Activated CD4-positive, CD25-positive, alpha-beta regulatory T cell (primary cell): ENCODE results near the gene GCNT1.

Experiments
- DNase-seq, 4 experiments: peaks; one replicate each; lab custom pipeline; 2025; lab: John Stamatoyannopoulos, UW

The GCNT1 gene

DNA sequence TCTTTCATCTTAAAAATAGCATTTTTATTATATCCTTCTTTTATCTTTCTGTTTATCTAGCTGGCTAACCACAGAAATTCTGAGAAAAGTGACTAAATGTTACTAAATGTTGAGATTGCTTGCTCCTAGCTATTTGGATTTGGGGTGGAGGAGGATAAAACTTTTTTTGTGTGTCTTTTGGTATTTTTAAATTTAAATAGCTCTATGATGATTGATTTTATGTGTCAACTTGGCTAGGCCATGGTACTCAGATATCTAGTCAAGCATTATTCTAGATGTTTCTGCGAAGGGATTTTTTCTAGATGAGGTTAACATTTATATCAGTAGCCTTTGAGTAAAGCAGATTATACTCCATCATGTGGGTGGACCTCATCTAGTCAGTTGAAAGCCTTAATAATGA lies 75.0 kb downstream of the GCNT1 start:
- DNase-seq, result no peak

DNA sequence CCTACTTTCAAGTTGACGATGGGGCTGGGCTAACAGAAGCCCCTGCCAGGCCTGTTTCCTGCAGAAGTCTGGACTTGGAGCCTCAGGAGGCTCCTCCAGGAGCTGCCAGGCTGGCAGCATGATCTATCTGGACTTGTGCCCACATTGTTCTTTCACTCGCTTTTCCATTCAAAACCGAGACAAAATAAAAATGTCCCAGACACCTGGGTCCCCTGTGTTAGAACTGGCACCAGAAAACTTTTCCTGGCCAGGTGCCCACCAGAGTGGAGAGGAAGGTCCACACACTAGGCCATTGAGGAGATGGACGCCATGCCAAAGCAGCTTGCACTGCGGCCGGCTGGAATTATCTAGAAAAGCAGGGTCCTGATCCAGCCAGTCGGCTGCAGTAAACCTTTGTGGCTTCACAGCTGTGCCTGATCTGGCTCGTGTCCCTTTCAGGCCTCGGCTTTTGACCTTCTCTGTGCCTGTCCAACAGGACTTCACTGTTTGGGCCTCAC lies 78.2 kb downstream of the GCNT1 start:
- DNase-seq, result no peak

DNA sequence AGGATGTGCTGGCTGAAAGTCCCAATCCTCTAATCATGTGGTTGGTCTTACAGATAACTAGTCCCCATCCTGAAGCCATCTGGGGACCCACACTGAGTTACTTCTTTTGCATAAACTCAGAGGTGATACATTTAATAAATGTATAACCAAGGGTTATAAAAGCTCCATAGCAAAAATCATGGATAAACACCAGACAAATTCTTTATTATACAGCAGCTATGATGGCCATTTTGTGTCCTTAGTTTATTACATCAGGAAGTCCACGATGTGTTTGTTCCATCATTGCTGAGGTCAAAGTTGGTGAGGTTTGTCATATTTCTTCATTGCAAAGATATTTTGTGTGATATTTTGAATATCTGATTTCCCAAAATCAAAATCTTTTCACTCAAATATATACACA lies 80.2 kb downstream of the GCNT1 start:
- no peak for DNase-seq

DNA sequence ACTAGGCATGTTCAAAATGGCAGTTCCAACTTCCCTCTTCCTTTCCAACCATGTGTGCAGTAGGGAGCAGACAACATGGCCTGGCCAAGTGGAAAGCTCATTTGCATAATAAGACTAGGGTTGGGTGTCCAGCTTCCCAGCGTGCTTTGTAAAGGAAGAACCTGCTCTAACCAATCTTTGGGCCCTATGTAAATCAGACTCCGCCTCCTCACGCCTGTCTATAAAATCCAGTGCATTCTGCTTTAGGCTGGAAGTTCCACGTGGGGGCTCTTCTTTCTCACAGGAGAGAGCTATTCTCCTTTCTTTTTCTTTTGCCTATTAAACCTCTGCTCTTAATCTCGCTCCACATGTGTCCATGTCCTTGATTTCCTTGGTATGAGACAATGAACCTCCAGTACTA lies 83.4 kb downstream of the GCNT1 start:
- DNase-seq, result no peak

DNA sequence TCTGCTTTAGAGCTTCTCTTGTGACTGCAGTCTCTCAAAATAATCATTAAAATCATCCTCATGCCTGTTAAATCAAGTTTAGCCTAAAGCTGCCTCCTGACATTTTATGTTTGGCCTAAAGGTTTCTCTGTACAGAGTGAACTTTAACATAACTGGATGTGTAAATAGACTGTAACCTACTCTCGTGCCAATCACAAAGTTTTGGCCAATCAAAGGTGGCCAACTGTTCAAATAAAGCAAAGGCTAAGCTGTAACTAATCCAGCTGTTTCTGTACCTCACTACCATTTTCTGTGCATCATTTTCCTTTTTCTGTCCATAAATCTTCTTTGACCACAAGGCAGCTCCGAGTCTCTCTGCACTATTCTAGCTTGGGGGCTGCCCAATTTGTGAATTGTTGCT lies 86.2 kb downstream of the GCNT1 start:
- DNase-seq, result no peak

DNA sequence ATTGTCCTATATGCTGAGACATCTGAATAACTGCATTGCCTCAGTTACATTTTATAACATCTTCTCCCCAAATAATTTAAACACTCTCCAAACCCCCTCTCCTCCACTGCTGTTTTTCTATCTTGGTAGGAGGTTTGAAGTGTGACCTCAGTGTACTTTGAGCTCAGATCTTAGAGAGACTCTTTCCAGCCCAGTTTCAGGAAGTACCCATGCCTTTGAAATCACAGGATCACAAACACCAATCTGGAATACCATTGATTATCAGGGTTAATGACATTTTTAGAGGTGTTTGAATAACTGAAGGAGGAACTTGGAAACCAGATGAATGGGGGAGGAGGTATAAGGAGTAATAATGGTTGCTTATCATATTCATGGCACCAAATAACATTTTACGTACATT lies 93.2 kb downstream of the GCNT1 start:
- DNase-seq, result no peak

DNA sequence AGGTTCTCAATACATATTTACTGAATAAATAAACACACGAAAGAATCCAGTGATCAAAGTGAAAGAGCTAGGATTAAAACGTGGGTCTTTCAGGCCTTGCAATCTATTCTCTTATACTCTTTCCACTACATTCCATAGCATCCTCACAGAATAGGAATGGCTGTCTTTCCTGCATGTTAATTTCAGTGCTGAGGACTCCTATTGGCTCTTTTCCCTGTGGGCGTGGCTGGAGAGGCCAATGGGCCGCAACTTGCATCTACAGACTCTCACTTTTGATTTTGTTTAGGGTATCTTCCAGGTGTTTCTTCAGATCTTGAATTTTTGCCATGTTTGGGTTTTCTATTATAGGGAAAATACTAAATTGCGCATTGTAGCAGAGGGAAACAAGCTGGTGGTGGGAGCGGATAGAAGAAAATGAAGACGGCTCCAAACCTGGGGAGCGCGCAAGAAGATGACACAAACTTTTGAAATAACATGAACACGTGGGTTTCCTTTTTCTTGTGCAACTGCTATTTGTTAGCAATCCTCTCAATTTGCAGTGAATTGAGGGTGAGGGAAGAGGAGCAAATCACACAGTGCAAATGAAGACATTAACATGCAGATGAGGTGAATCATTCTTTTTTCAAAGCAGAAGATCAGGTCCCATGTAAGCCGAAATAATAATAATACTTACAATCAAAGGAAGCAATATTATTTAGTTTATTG lies 93.9 kb downstream of the GCNT1 start:
- no peak for DNase-seq

DNA sequence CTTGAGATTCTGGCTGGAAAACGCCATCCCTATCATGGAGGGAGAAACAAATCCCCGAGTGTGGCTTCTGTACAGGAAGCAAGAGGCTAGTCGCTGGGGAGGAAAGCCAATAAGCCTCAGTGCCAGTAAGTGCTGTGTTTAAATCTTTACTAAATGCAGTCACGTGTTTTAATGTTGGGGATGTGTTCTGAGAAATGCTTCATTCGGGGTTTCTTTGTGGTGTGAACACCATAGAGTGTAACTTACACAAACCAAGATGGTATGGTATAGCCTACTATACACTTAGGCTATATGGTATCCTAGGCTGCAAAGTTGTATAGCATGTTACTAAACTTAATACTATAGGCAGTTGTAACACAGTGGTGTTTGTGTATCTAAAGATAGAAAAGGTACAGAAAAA lies 94.7 kb downstream of the GCNT1 start:
- no peak for DNase-seq
